H1 (cell line): Measurements from ENCODE around the gene FIG4. TPM values are rescaled to one million over a fixed set of nuclear protein-coding genes. Genes with fewer than 3 reads are reported as not detected.

Experiments used
- CTCF ChIA-PET: fragments of 300-600 bp; sonication (Branson Sonifier 250); formaldehyde crosslinking; loops from one replicate; lab custom pipeline; 2021; ENCODE audit not compliant: partially characterized antibody; lab: Charles Lee
- POLR2A ChIA-PET: fragments of 300-600 bp; sonication (Branson Sonifier 250); formaldehyde crosslinking; loops from one replicate; lab custom pipeline; 2021; ENCODE audit warnings: inconsistent platforms; ENCODE audit not compliant: partially characterized antibody; lab: Charles Lee
- DNase-seq, 2 experiments: peaks; one replicate each; pipeline versions ENCODE4 v3.0.0 to v3.0.0-alpha.2; 2010 to 2022; ENCODE audit warnings: low spot score in 2 of 2, low read depth in 1 of 2, mixed read lengths in 1 of 2
- FAIRE-seq: peaks from 2 replicates; lab custom pipeline; 2011; peaks lifted over from hg19 to GRCh38; lab: Jason Lieb, UNC
- H2AFZ ChIP-seq: 2 replicates; pipeline ENCODE4 v1.8.1; 2012; ENCODE audit warnings: low read length, inconsistent platforms
- H2AK5ac ChIP-seq: 2 replicates; pipeline ENCODE4 v1.6.1; 2013; ENCODE audit warnings: low read depth, low read length
- H2BK120ac ChIP-seq: replicated peaks from 2 replicates; pipeline ENCODE3; 2013; ENCODE audit warnings: low read depth, low read length, inconsistent platforms
- H2BK12ac ChIP-seq: 2 replicates; pipeline ENCODE4 v1.6.1; 2013; ENCODE audit warnings: low read depth, low read length
- H2BK15ac ChIP-seq: 2 replicates; pipeline ENCODE4 v1.6.1; 2013; ENCODE audit warnings: low read length
- H2BK20ac ChIP-seq: 2 replicates; pipeline ENCODE4 v1.6.1; 2013; ENCODE audit warnings: low read length
- H2BK5ac ChIP-seq: 2 replicates; pipeline ENCODE4 v1.6.1; 2013; ENCODE audit warnings: low read depth, low read length
- H3K14ac ChIP-seq: 2 replicates; pipeline ENCODE4 v1.6.1; 2013; ENCODE audit warnings: inconsistent platforms; ENCODE audit not compliant: insufficient read length
- H3K18ac ChIP-seq: 2 replicates; pipeline ENCODE4 v1.6.1; 2013; ENCODE audit warnings: low read length; ENCODE audit errors: extremely low read depth
- H3K23ac ChIP-seq: 2 replicates; pipeline ENCODE4 v1.6.1; 2013; ENCODE audit warnings: inconsistent platforms; ENCODE audit not compliant: insufficient read length
- H3K23me2 ChIP-seq: 2 replicates; pipeline ENCODE4 v1.6.1; 2013; ENCODE audit warnings: low read depth, low read length
- H3K27ac ChIP-seq: 2 replicates; pipeline ENCODE4 v1.6.1; 2011; ENCODE audit warnings: low read depth, low read length, inconsistent platforms
- H3K27me3 ChIP-seq, 4 experiments: replicated peaks in 1 of 4; 1 replicate in 1 of 4; 2 replicates in 3 of 4; pipeline versions ENCODE4 v1.6.1 to v1.8.1; 2011 to 2013; ENCODE audit warnings: low read length in 3 of 4, mild to moderate bottlenecking in 3 of 4, inconsistent platforms in 2 of 4, mixed read lengths in 2 of 4, moderate library complexity in 1 of 4; ENCODE audit not compliant: control insufficient read depth in 3 of 4, insufficient read depth in 3 of 4; ENCODE audit errors: extremely low read depth in 1 of 4
- H3K36me3 ChIP-seq, 4 experiments: 2 replicates each; pipeline versions ENCODE4 v1.6.1 to v1.8.1; 2011 to 2013; ENCODE audit warnings: mild to moderate bottlenecking in 4 of 4, low read length in 3 of 4, moderate library complexity in 2 of 4, control low read depth in 1 of 4, inconsistent platforms in 1 of 4; ENCODE audit not compliant: insufficient read depth in 4 of 4, control insufficient read depth in 2 of 4
- H3K4ac ChIP-seq: replicated peaks from 2 replicates; pipeline ENCODE3; 2013; ENCODE audit warnings: low read length, low read depth, mixed read lengths, inconsistent platforms; ENCODE audit not compliant: insufficient read length
- H3K4me1 ChIP-seq, 4 experiments: replicated peaks in 1 of 4; 1 replicate in 1 of 4; 2 replicates in 3 of 4; pipeline versions ENCODE4 v1.6.1 to v1.8.1; 2011 to 2013; ENCODE audit warnings: low read length in 3 of 4, inconsistent platforms in 2 of 4, mixed read lengths in 1 of 4; ENCODE audit not compliant: insufficient read depth in 4 of 4, control insufficient read depth in 3 of 4
- H3K4me2 ChIP-seq, 2 experiments: 2 replicates each; pipeline versions ENCODE4 v1.6.1 to v1.8.1; 2011 to 2013; ENCODE audit warnings: low read depth in 2 of 2, low read length in 2 of 2, control low read depth in 1 of 2, inconsistent platforms in 1 of 2, mild to moderate bottlenecking in 1 of 2; ENCODE audit not compliant: insufficient read depth in 1 of 2
- H3K4me3 ChIP-seq, 4 experiments: fragments of 200-600, 300-600 bp in 1 of 4; sonication (generic), shearing (Covaris generic), sonication (Bioruptor Twin) in 1 of 4; 2 replicates each; pipeline versions ENCODE4 v1.5.1 to v1.8.1; 2011 to 2016; ENCODE audit warnings: low read length in 4 of 4, low read depth in 3 of 4, control low read depth in 2 of 4, inconsistent platforms in 2 of 4, mild to moderate bottlenecking in 2 of 4, mixed read lengths in 1 of 4, moderate library complexity in 1 of 4; ENCODE audit not compliant: insufficient read depth in 2 of 4; ENCODE audit errors: extremely low read depth in 1 of 4
- H3K56ac ChIP-seq: replicated peaks from 2 replicates; pipeline ENCODE3; 2013; ENCODE audit warnings: low read depth, mild to moderate bottlenecking, mixed read lengths, low read length, inconsistent platforms; ENCODE audit not compliant: insufficient read length
- H3K79me1 ChIP-seq: 2 replicates; pipeline ENCODE4 v1.6.1; 2013; ENCODE audit warnings: low read depth, low read length, control low read depth
- H3K79me2 ChIP-seq, 2 experiments: 2 replicates each; pipeline versions ENCODE4 v1.6.1 to v1.8.1; 2012 to 2013; ENCODE audit warnings: low read length in 2 of 2, mild to moderate bottlenecking in 2 of 2, inconsistent platforms in 1 of 2; ENCODE audit not compliant: insufficient read depth in 2 of 2, control insufficient read depth in 1 of 2
- H3K9ac ChIP-seq, 4 experiments: replicated peaks in 1 of 4; 1 replicate in 1 of 4; 2 replicates in 3 of 4; pipeline versions ENCODE4 v1.6.1 to v1.8.1; 2011 to 2013; ENCODE audit warnings: low read depth in 3 of 4, low read length in 3 of 4, control low read depth in 2 of 4, mild to moderate bottlenecking in 2 of 4, moderate library complexity in 2 of 4, inconsistent platforms in 1 of 4; ENCODE audit errors: extremely low read depth in 1 of 4
- H3K9me3 ChIP-seq, 2 experiments: 2 replicates each; pipeline versions ENCODE4 v1.6.1 to v1.8.1; 2012 to 2013; ENCODE audit warnings: mild to moderate bottlenecking in 2 of 2, moderate library complexity in 2 of 2, control low read depth in 1 of 2, inconsistent platforms in 1 of 2, low read depth in 1 of 2, low read length in 1 of 2, mixed read lengths in 1 of 2; ENCODE audit not compliant: insufficient read depth in 2 of 2
- H4K20me1 ChIP-seq, 2 experiments: replicated peaks in 1 of 2; 2 replicates each; pipeline versions ENCODE3 to v1.8.1; 2011 to 2013; ENCODE audit warnings: inconsistent platforms in 2 of 2, low read length in 2 of 2, mild to moderate bottlenecking in 1 of 2; ENCODE audit not compliant: insufficient read depth in 2 of 2, control insufficient read depth in 1 of 2
- H4K5ac ChIP-seq: 2 replicates; pipeline ENCODE4 v1.6.1; 2013; ENCODE audit warnings: low read length, low read depth, mixed read lengths, inconsistent platforms; ENCODE audit not compliant: insufficient read length
- H4K8ac ChIP-seq: 2 replicates; pipeline ENCODE4 v1.8.0; 2013; ENCODE audit warnings: mild to moderate bottlenecking, moderate library complexity, low read length, inconsistent platforms; ENCODE audit not compliant: insufficient read depth; ENCODE audit errors: extremely low read depth
- H4K91ac ChIP-seq: replicated peaks from 2 replicates; pipeline ENCODE3; 2013; ENCODE audit warnings: low read length, mixed read lengths, inconsistent platforms; ENCODE audit not compliant: insufficient read length
- CBX8 ChIP-seq: fragments of 300-800, 300-1000 bp; sonication (generic); IDR thresholded peaks from 2 replicates; pipeline ENCODE4 v1.7.1; 2016; ENCODE audit warnings: low read depth, low read length, borderline replicate concordance
- CHD2 ChIP-seq: IDR thresholded peaks from 2 replicates; pipeline ENCODE4 v1.6.1; 2012; ENCODE audit warnings: low read length, improper control_type of control experiment
- CREB1 ChIP-seq: IDR thresholded peaks from 2 replicates; pipeline ENCODE4 v1.6.1; 2012; ENCODE audit warnings: inconsistent platforms
- GABPA ChIP-seq: IDR thresholded peaks from 2 replicates; pipeline ENCODE4 v1.6.1; 2011; ENCODE audit warnings: mild to moderate bottlenecking, low read length, moderate library complexity, borderline replicate concordance; ENCODE audit not compliant: insufficient read depth
- KDM1A ChIP-seq: fragments of 200-600, 300-600 bp; sonication (generic); IDR thresholded peaks from 2 replicates; pipeline ENCODE4 v1.7.1; 2016; ENCODE audit warnings: mild to moderate bottlenecking, low read length, borderline replicate concordance
- RAD21 ChIP-seq, 2 experiments: IDR thresholded peaks in 1 of 2; conservative IDR thresholded peaks in 1 of 2; 2 replicates each; pipeline ENCODE4 v1.6.1; 2011; ENCODE audit warnings: low read depth in 2 of 2, low read length in 2 of 2, improper control_type of control experiment in 1 of 2, inconsistent platforms in 1 of 2, mild to moderate bottlenecking in 1 of 2, moderate library complexity in 1 of 2
- SIX5 ChIP-seq: IDR thresholded peaks from 2 replicates; pipeline ENCODE4 v1.6.1; 2011; ENCODE audit warnings: mild to moderate bottlenecking, low read depth, low read length
- SP4 ChIP-seq: IDR thresholded peaks from 2 replicates; pipeline ENCODE4 v1.6.1; 2012; ENCODE audit warnings: low read length, inconsistent platforms
- WGBS, 2 experiments: shearing (Covaris generic) in 1 of 2; methylation state at CpG; one replicate each; pipeline versions ENCODE4 v1.1.6 to v1.1.7; 2013 to 2015; ENCODE audit warnings: low lambda C conversion rate in 2 of 2, mixed read lengths in 2 of 2, inconsistent platforms in 1 of 2, low coverage in 1 of 2, missing lambda C conversion rate in 1 of 2; ENCODE audit not compliant: insufficient replicate concordance in 2 of 2, insufficient coverage in 1 of 2, insufficient read length in 1 of 2; ENCODE audit errors: extremely low coverage in 1 of 2, missing lambda C conversion rate in 1 of 2; 5-methylcytosine and 5-hydroxymethylcytosine counted together
- polyA plus RNA-seq, 7 experiments: library from polyadenylated mRNA; depleted of rRNA in 3 of 7; stranded (reverse) in 5 of 7; unstranded in 2 of 7; fragments of >200 nt in 5 of 7; fragments of 200-250 nt in 2 of 7; gene quantifications; 1 replicate in 5 of 7; 2 replicates in 1 of 7; 4 replicates in 1 of 7; pipeline versions ENCODE4 v1.2.1 to v1.2.3, GENCODE V29; 2011 to 2013; ENCODE audit warnings: missing spikeins in 2 of 7, mixed read lengths in 2 of 7
- total RNA-seq: library from RNA; stranded (reverse); fragmentation: NEBNext Ultra II Directional; extraction: Animal tissue kit (Norgen Biotek cat#: 25700); gene quantifications from 2 replicates; pipeline ENCODE4 v1.2.1, GENCODE V29; 2021
- TF ChIP-seq, protein P1 (sequence below), 3 experiments: IDR thresholded peaks; 1 replicate in 2 of 3; 2 replicates in 1 of 3; pipeline versions ENCODE4 v1.5.1 to v1.6.1; 2011; ENCODE audit warnings: low read length in 3 of 3, mild to moderate bottlenecking in 3 of 3, inconsistent platforms in 2 of 3, low read depth in 1 of 3, moderate library complexity in 1 of 3; ENCODE audit not compliant: insufficient read depth in 1 of 3; ENCODE audit errors: control extremely low read depth in 1 of 3

The FIG4 gene
- total and polyA plus RNA-seq, 2 of the 8 experiments (the other 6 are each of a cell fraction or from before 2014, with no cell fraction given): 11.8 to 21.9 TPM

DNA sequence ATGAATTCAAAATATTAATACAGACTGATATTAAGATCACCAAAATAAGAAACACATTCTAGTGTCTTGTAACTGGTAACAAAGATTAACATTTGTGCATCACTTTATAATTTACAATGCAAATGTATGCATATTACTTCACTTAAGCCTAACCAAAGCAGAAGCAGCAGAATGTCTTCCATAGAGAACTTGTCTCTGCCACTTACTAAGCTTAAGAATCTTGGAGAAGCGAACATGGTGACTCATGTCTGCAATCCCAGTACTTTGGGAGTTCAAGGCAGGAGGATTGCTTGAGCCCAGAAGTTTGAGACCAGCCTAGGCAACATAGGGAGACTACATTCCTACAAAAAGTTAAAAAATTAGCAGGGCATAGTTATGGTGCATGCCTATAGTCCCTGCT is 18.9 kb upstream of the FIG4 start:
- Histone ChIP-seq H2BK12ac (no peak overlapping the region), H3K4me2 (no peak overlapping the region), H3K4me1 (no peaks in the 10 kb centered on the region), H2BK5ac (no peak overlapping the region), H3K4ac (no peak overlapping the region), H4K8ac (no peak overlapping the region), H3K4me3 (no peak overlapping the region), H2BK120ac (no peak overlapping the region), H4K20me1 (no peaks in the 10 kb centered on the region), H3K18ac (no peak overlapping the region), H3K23ac (no peak overlapping the region), H2BK20ac (no peak overlapping the region), H3K23me2 (no peaks in the 10 kb centered on the region), H3K79me1 (no peaks in the 10 kb centered on the region), H4K91ac (no peak overlapping the region), H3K9ac (no peak overlapping the region), H2AK5ac (no peak overlapping the region), H3K27ac (no peak overlapping the region), H3K27me3 (no peaks in the 10 kb centered on the region), H4K5ac (no peak overlapping the region), H3K36me3 (no peaks in the 10 kb centered on the region), H2BK15ac (no peak overlapping the region), H3K14ac (no peak overlapping the region), H3K79me2 (no peaks in the 10 kb centered on the region), H3K9me3 (no peaks in the 10 kb centered on the region), H2AFZ (no peak overlapping the region), H3K56ac (no peak overlapping the region)
- no peak for FAIRE-seq
- CTCF ChIA-PET: interaction anchor here (0.5 to 1.0 kb wide), 4 partner anchors 16 to 626 kb away, joined by 3 to 4 read pairs (median 4); no protein-coding TSS in a partner anchor
- TF ChIP-seq KDM1A (no peak), SIX5 (no peak), GABPA (no peak), CBX8 (no peak), RAD21 (IDR thresholded peaks at IDR 0.05 in 1 of 2, conservative IDR thresholded peaks at IDR 0.05 in 1 of 2; ENCODE audit: low read depth in 2 of 2, low read length in 2 of 2) (no peak), SP4 (no peak), CREB1 (no peak), CHD2 (no peak)
- TF ChIP-seq, protein P1, sequence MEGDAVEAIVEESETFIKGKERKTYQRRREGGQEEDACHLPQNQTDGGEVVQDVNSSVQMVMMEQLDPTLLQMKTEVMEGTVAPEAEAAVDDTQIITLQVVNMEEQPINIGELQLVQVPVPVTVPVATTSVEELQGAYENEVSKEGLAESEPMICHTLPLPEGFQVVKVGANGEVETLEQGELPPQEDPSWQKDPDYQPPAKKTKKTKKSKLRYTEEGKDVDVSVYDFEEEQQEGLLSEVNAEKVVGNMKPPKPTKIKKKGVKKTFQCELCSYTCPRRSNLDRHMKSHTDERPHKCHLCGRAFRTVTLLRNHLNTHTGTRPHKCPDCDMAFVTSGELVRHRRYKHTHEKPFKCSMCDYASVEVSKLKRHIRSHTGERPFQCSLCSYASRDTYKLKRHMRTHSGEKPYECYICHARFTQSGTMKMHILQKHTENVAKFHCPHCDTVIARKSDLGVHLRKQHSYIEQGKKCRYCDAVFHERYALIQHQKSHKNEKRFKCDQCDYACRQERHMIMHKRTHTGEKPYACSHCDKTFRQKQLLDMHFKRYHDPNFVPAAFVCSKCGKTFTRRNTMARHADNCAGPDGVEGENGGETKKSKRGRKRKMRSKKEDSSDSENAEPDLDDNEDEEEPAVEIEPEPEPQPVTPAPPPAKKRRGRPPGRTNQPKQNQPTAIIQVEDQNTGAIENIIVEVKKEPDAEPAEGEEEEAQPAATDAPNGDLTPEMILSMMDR (IDR thresholded peaks at IDR 0.05; ENCODE audit: control extremely low read depth in 1 of 3, insufficient read depth in 1 of 3, low read depth in 1 of 3, low read length in 3 of 3): no peak
- no peak for DNase-seq
- POLR2A ChIA-PET: interaction anchor here (0.8 to 1.0 kb wide), 2 partner anchors 10 to 18 kb away, joined by 3 read pairs; no protein-coding TSS in a partner anchor
- WGBS, 2 experiments: 100% methylated on average over 1 of the region's 1 CpG; no CpG with 5 or more reads in 1 of the 2 experiments
